ENCODE data around the gene SP140L. TPM values are rescaled to one million over a fixed set of nuclear protein-coding genes. Genes with fewer than 3 reads are reported as not detected.

SP140L gene
- polyA plus RNA-seq, 1 of the 3 experiments (the other 2 are of a cell fraction), result 13.5 TPM

GRCh38 chr2:230299618-230300017 is 27.4 kb upstream of the SP140L start:
- Histone ChIP-seq H3K79me2 (ENCODE audit: insufficient read depth) (no peaks in the 10 kb centered on the region), H3K4me3 (ENCODE audit: low read depth in 2 of 2, low read length in 1 of 2) (no peak overlapping the region), H2AFZ (ENCODE audit: low read depth) (no peak overlapping the region), H3K9me2 (no peaks in the 10 kb centered on the region), H3K9me3 (no peaks in the 10 kb centered on the region; the same call in 1 of the 2 replicates), H3K27me3 (ENCODE audit: insufficient read depth) (no peaks in the 10 kb centered on the region), H3K27ac (ENCODE audit: low read depth in 2 of 2, low read length in 1 of 2) (no peak overlapping the region), H3K36me3 (replicated peaks in 1 of 2; ENCODE audit: control insufficient read depth in 1 of 2, insufficient read depth in 2 of 2, low read length in 1 of 2) (no peaks in the 10 kb centered on the region), H3K9ac (no peak overlapping the region), H3K4me2 (no peak overlapping the region), H3K4me1 (ENCODE audit: control insufficient read depth in 1 of 2, insufficient read depth in 2 of 2, low read depth in 1 of 2, low read length in 1 of 2) (no peaks in the 10 kb centered on the region), H3F3A (replicated peaks; ENCODE audit: insufficient read depth) (no peaks in the 10 kb centered on the region), H4K20me1 (ENCODE audit: insufficient read depth) (no peaks in the 10 kb centered on the region)
- TF ChIP-seq FOXM1 (IDR thresholded peaks at IDR 0.05; ENCODE audit: low read depth) (no peak), TEAD4 (IDR thresholded peaks at IDR 0.05; ENCODE audit: borderline replicate concordance, insufficient read depth) (no peak), ZBTB33 (IDR thresholded peaks at IDR 0.05; ENCODE audit: borderline replicate concordance, low read depth) (no peak), FOXJ3 (CRISPR knock-in tag; IDR thresholded peaks at IDR 0.05) (no peak), RCOR1 (IDR thresholded peaks at IDR 0.05; ENCODE audit: low read length) (no peak), NRF1 (IDR thresholded peaks at IDR 0.05; ENCODE audit: low read depth, low read length) (no peak), MEF2A (IDR thresholded peaks at IDR 0.05; ENCODE audit: borderline replicate concordance, low read depth) (no peak), SMC3 (IDR thresholded peaks at IDR 0.05; ENCODE audit: low read depth, low read length) (no peak), EZH2phosphoT487 (IDR thresholded peaks at IDR 0.05; ENCODE audit: borderline replicate concordance, low read depth) (no peak), EP300 (IDR thresholded peaks at IDR 0.05; ENCODE audit: borderline replicate concordance in 1 of 2, low read depth in 1 of 2, low read length in 1 of 2) (no peak), FOSL2 (IDR thresholded peaks at IDR 0.05; ENCODE audit: borderline replicate concordance, low read depth) (no peak), GATA2 (CRISPR knock-in tag; IDR thresholded peaks at IDR 0.05) (no peak), TCF12 (IDR thresholded peaks at IDR 0.05) (no peak), NFIC (IDR thresholded peaks at IDR 0.05; ENCODE audit: borderline replicate concordance) (no peak), GABPA (IDR thresholded peaks at IDR 0.05; ENCODE audit: low read depth) (no peak), IRF3 (IDR thresholded peaks at IDR 0.05; ENCODE audit: low read depth, low read length) (no peak), PBX3 (IDR thresholded peaks at IDR 0.05) (no peak)
- TF ChIP-seq, protein P1, sequence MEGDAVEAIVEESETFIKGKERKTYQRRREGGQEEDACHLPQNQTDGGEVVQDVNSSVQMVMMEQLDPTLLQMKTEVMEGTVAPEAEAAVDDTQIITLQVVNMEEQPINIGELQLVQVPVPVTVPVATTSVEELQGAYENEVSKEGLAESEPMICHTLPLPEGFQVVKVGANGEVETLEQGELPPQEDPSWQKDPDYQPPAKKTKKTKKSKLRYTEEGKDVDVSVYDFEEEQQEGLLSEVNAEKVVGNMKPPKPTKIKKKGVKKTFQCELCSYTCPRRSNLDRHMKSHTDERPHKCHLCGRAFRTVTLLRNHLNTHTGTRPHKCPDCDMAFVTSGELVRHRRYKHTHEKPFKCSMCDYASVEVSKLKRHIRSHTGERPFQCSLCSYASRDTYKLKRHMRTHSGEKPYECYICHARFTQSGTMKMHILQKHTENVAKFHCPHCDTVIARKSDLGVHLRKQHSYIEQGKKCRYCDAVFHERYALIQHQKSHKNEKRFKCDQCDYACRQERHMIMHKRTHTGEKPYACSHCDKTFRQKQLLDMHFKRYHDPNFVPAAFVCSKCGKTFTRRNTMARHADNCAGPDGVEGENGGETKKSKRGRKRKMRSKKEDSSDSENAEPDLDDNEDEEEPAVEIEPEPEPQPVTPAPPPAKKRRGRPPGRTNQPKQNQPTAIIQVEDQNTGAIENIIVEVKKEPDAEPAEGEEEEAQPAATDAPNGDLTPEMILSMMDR (IDR thresholded peaks at IDR 0.05), result no peak
- TF ChIP-seq, protein P2, sequence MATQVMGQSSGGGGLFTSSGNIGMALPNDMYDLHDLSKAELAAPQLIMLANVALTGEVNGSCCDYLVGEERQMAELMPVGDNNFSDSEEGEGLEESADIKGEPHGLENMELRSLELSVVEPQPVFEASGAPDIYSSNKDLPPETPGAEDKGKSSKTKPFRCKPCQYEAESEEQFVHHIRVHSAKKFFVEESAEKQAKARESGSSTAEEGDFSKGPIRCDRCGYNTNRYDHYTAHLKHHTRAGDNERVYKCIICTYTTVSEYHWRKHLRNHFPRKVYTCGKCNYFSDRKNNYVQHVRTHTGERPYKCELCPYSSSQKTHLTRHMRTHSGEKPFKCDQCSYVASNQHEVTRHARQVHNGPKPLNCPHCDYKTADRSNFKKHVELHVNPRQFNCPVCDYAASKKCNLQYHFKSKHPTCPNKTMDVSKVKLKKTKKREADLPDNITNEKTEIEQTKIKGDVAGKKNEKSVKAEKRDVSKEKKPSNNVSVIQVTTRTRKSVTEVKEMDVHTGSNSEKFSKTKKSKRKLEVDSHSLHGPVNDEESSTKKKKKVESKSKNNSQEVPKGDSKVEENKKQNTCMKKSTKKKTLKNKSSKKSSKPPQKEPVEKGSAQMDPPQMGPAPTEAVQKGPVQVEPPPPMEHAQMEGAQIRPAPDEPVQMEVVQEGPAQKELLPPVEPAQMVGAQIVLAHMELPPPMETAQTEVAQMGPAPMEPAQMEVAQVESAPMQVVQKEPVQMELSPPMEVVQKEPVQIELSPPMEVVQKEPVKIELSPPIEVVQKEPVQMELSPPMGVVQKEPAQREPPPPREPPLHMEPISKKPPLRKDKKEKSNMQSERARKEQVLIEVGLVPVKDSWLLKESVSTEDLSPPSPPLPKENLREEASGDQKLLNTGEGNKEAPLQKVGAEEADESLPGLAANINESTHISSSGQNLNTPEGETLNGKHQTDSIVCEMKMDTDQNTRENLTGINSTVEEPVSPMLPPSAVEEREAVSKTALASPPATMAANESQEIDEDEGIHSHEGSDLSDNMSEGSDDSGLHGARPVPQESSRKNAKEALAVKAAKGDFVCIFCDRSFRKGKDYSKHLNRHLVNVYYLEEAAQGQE (IDR thresholded peaks at IDR 0.05; ENCODE audit: low read depth, low read length), result no peak
- WGBS (ENCODE audit: low lambda C conversion rate), result no CpG with 5 or more reads among the region's 2 CpGs
- CTCF ChIA-PET, result no interaction called here
- no peak for DNase-seq
- POLR2A ChIA-PET, result no interaction called here

All from SK-N-SH (cell line).